Suprapubic skin (tissue), 3 donors: Measurements from ENCODE around the gene TNIK.

ENCODE experiments used
- POLR2A ChIP-seq, 2 donors: fragments of 450-650 bp; IDR thresholded peaks; one replicate each; pipeline ENCODE4 v1.6.1; 2017; ENCODE audit warnings: antibody characterized with exemption in 2 of 2, mild to moderate bottlenecking in 2 of 2, moderate library complexity in 2 of 2
- TF ChIP-seq, protein P1 (sequence below), 2 donors: fragments of 200-600 bp in 1 of 2; fragments of 450-650 bp in 1 of 2; sonication (generic) in 1 of 2; IDR thresholded peaks; one replicate each; pipeline ENCODE4 v1.5.1; 2016 to 2019; ENCODE audit warnings: antibody characterized with exemption in 2 of 2, mild to moderate bottlenecking in 1 of 2, moderate library complexity in 1 of 2

GRCh38 chr3:171094411-171094810 is 365.8 kb downstream of the TNIK start:
- TF ChIP-seq, protein P1, sequence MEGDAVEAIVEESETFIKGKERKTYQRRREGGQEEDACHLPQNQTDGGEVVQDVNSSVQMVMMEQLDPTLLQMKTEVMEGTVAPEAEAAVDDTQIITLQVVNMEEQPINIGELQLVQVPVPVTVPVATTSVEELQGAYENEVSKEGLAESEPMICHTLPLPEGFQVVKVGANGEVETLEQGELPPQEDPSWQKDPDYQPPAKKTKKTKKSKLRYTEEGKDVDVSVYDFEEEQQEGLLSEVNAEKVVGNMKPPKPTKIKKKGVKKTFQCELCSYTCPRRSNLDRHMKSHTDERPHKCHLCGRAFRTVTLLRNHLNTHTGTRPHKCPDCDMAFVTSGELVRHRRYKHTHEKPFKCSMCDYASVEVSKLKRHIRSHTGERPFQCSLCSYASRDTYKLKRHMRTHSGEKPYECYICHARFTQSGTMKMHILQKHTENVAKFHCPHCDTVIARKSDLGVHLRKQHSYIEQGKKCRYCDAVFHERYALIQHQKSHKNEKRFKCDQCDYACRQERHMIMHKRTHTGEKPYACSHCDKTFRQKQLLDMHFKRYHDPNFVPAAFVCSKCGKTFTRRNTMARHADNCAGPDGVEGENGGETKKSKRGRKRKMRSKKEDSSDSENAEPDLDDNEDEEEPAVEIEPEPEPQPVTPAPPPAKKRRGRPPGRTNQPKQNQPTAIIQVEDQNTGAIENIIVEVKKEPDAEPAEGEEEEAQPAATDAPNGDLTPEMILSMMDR (IDR thresholded peaks at IDR 0.05) = no peak
- no peak for TF ChIP-seq POLR2A (IDR thresholded peaks at IDR 0.05)
